ENCODE data around the gene ADIPOQ. TPM values are rescaled to one million over a fixed set of nuclear protein-coding genes. Genes with fewer than 3 reads are reported as not detected.

ADIPOQ gene
- total RNA-seq, 2 experiments from 2014 or later, result not detected

DNA sequence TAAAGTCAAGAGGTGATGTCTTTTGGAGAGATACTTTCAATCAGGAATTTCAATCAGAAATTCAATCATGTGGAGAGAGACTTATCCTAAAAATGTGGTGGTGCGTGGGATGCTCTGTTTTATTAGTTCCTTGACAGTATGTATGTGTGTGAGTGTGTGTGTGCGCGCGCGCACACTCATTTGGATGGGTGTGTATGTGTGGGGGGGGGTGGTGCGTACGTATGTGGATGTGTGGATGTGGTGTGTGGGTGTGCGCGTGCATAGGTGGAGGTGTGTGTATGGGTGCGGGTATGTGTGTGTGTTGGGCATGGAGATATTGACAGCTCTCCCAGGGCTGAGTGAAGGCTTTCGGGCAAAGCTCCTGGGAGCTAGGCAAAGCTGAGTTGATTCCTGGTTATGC lies 2.4 kb downstream of the ADIPOQ start:
- no peak overlapping the region for H3K27ac ChIP-seq (ENCODE audit: low read depth in 1 of 2, low read length in 2 of 2)
- intact Hi-C loops (cut with DNase I, micrococcal nuclease), result loop anchor here in 1 of 2 experiments (10.0 kb wide), 1 partner anchor 830 kb away; the partner anchor contains the start of gene SST
- H3K4me3 ChIP-seq (ENCODE audit: low read length), result no peak overlapping the region
- H3K27me3 ChIP-seq (ENCODE audit: control insufficient read depth in 1 of 2, insufficient read depth in 2 of 2, low read length in 2 of 2), result peaks cover 0 to 4% of the 10 kb centered on the region in 2 experiments
- H3K27me3 Mint-ChIP-seq, result peaks cover 5% of the 10 kb centered on the region
- no peak for ATAC-seq (ENCODE audit: poor library complexity)
- H3K36me3 ChIP-seq (ENCODE audit: insufficient read depth, low read length), result no peaks in the 10 kb centered on the region
- no peaks in the 10 kb centered on the region for H3K9me3 Mint-ChIP-seq
- no peak overlapping the region for H3K27ac Mint-ChIP-seq
- POLR2A ChIA-PET, result interaction anchor here (0.5 to 1.1 kb wide), 2 partner anchors 87 to 205 kb away, joined by 3 read pairs; no protein-coding TSS in a partner anchor
- no peaks in the 10 kb centered on the region for H3K36me3 Mint-ChIP-seq (ENCODE audit: low read depth)
- CTCF ChIA-PET, result no interaction called here
- no peak for DNase-seq
- TF ChIP-seq, protein P1, sequence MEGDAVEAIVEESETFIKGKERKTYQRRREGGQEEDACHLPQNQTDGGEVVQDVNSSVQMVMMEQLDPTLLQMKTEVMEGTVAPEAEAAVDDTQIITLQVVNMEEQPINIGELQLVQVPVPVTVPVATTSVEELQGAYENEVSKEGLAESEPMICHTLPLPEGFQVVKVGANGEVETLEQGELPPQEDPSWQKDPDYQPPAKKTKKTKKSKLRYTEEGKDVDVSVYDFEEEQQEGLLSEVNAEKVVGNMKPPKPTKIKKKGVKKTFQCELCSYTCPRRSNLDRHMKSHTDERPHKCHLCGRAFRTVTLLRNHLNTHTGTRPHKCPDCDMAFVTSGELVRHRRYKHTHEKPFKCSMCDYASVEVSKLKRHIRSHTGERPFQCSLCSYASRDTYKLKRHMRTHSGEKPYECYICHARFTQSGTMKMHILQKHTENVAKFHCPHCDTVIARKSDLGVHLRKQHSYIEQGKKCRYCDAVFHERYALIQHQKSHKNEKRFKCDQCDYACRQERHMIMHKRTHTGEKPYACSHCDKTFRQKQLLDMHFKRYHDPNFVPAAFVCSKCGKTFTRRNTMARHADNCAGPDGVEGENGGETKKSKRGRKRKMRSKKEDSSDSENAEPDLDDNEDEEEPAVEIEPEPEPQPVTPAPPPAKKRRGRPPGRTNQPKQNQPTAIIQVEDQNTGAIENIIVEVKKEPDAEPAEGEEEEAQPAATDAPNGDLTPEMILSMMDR (IDR thresholded peaks at IDR 0.05), result no peak
- H3K4me1 Mint-ChIP-seq (ENCODE audit: low read depth), result peaks cover 6% of the 10 kb centered on the region
- H3K9me3 ChIP-seq (ENCODE audit: control insufficient read depth in 1 of 2, insufficient read depth in 1 of 2, low read length in 2 of 2), result no peaks in the 10 kb centered on the region
- no peaks in the 10 kb centered on the region for H3K4me1 ChIP-seq (ENCODE audit: insufficient read depth, low read length)
- H3K4me3 Mint-ChIP-seq, result no peak overlapping the region

DNA sequence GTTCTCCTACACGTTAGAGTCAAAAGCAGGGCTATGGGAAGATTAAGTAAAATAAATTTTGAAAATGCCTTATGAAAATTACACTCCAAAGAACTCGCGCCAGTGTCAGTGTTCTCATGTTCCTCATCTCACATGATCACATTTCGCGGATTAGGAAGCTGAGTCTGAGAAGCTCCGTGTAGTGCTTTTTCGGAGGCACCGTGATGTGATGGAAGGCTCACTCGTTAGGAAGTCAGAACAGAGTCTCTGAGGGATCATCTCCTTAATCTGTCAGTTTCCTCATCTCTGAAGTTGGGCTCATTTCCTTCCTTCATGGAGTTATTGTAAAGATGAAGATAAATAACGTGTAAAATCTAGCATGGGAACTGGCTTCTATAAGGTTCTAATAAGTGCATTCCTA lies 3.2 kb downstream of the ADIPOQ start:
- Histone ChIP-seq H3K27ac (ENCODE audit: low read depth in 1 of 2, low read length in 2 of 2) (no peak overlapping the region), H3K27me3 (ENCODE audit: control insufficient read depth in 1 of 2, insufficient read depth in 2 of 2, low read length in 2 of 2) (peaks cover 0 to 4% of the 10 kb centered on the region in 2 experiments), H3K9me3 (ENCODE audit: control insufficient read depth in 1 of 2, insufficient read depth in 1 of 2, low read length in 2 of 2) (no peaks in the 10 kb centered on the region), H3K4me1 (ENCODE audit: insufficient read depth, low read length) (no peaks in the 10 kb centered on the region), H3K36me3 (ENCODE audit: insufficient read depth, low read length) (no peaks in the 10 kb centered on the region), H3K4me3 (ENCODE audit: low read length) (no peak overlapping the region)
- Mint-ChIP-seq H3K9me3 (no peaks in the 10 kb centered on the region), H3K36me3 (ENCODE audit: low read depth) (no peaks in the 10 kb centered on the region), H3K27me3 (peaks cover 5% of the 10 kb centered on the region), H3K27ac (no peak overlapping the region), H3K4me3 (no peak overlapping the region), H3K4me1 (ENCODE audit: low read depth) (peaks cover 6% of the 10 kb centered on the region)
- intact Hi-C loops (cut with DNase I, micrococcal nuclease), result loop anchor here in 1 of 2 experiments (10.0 kb wide), 1 partner anchor 829 kb away; the partner anchor contains the start of gene SST
- ATAC-seq (ENCODE audit: poor library complexity), result no peak
- ChIA-PET POLR2A (interaction anchor here (0.5 kb wide), 1 partner anchor 204 kb away, joined by 3 read pairs; no protein-coding TSS in a partner anchor), CTCF (interaction anchor here (1.2 kb wide), 1 partner anchor 319 kb away, joined by 3 read pairs; no protein-coding TSS in a partner anchor)
- TF ChIP-seq, protein P1 (IDR thresholded peaks at IDR 0.05), result no peak
- no peak for DNase-seq

DNA sequence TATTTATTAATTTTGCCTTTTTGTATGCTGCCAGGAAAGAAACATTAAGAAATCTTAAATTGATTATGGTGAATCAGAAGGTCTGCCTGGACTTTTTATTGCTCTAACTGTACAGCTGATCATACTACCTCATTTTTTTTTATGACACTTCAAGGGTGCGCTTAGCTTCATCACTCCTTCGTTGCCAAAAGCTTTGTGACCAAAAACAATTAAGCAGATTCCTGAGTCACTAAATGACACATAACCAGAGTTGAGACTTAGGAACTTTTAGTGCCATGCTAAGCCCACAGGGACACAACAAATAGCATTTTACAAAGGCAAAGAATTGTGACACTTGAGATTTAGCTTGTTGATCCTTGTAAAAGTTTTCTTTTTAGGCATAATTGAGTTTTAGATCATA lies 4.9 kb downstream of the ADIPOQ start:
- Mint-ChIP-seq H3K4me1 (ENCODE audit: low read depth) (peaks cover 12% of the 10 kb centered on the region), H3K27ac (no peak overlapping the region), H3K4me3 (no peak overlapping the region), H3K27me3 (peaks cover 5% of the 10 kb centered on the region), H3K36me3 (ENCODE audit: low read depth) (no peaks in the 10 kb centered on the region), H3K9me3 (no peaks in the 10 kb centered on the region)
- no peaks in the 10 kb centered on the region for H3K36me3 ChIP-seq (ENCODE audit: insufficient read depth, low read length)
- no peak overlapping the region for H3K4me3 ChIP-seq (ENCODE audit: low read length)
- DNase-seq, result no peak
- H3K4me1 ChIP-seq (ENCODE audit: insufficient read depth, low read length), result peaks cover 3% of the 10 kb centered on the region
- POLR2A ChIA-PET, result no interaction called here
- TF ChIP-seq, protein P1 (IDR thresholded peaks at IDR 0.05), result no peak
- H3K9me3 ChIP-seq (ENCODE audit: control insufficient read depth in 1 of 2, insufficient read depth in 1 of 2, low read length in 2 of 2), result no peaks in the 10 kb centered on the region
- ATAC-seq (ENCODE audit: poor library complexity), result no peak
- H3K27me3 ChIP-seq (ENCODE audit: control insufficient read depth in 1 of 2, insufficient read depth in 2 of 2, low read length in 2 of 2), result peaks cover 0 to 4% of the 10 kb centered on the region in 2 experiments
- H3K27ac ChIP-seq (ENCODE audit: low read depth in 1 of 2, low read length in 2 of 2), result no peak overlapping the region
- CTCF ChIA-PET, result interaction anchor here (0.9 to 1.3 kb wide), 2 partner anchors 84 to 318 kb away, joined by 3 to 4 read pairs; no protein-coding TSS in a partner anchor
- intact Hi-C loops (cut with DNase I, micrococcal nuclease), result loop anchor here in 1 of 2 experiments (10.0 kb wide), 1 partner anchor 827 kb away; the partner anchor contains the start of gene SST

Measured in CD4-positive, alpha-beta T cell (primary cell).